ENCODE results near the gene IMP4.

IMP4 gene

DNA sequence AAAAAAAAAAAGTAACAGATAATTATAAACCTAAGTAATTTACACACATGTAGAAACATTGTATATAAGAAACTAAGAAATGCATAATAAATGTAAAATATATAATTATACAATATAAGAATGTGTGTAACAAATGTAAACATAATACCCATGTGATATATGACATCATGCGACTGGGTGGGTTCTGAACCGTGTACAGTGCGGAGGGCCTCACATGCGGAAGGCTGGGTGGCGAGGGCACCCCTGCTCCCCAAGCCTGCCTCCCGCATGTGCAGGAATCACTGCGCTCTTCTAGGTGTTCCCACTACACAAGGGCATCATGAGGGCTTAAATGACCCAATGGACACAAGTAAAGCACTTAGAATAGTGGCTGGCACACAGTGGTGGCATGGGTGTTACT is 15.2 kb downstream of the IMP4 start:
- H3K4me1 ChIP-seq (ENCODE audit: control insufficient read depth, insufficient read depth, low read length): peaks cover 3% of the 10 kb centered on the region; the same call in 1 of the 2 replicates
- H3K9me3 ChIP-seq (ENCODE audit: control insufficient read depth, insufficient read depth, low read depth, low read length): no peaks in the 10 kb centered on the region
- ChIA-PET CTCF (no interaction called here), POLR2A (no interaction called here)
- H3K27ac ChIP-seq (ENCODE audit: extremely low read depth, low read depth, low read length): no peak overlapping the region
- H3K36me3 ChIP-seq (ENCODE audit: control insufficient read depth in 2 of 2, insufficient read depth in 1 of 2, low read length in 2 of 2): peaks cover 0 to 14% of the 10 kb centered on the region in 2 experiments; a peak in 2 of 3 replicates
- H3K4me3 ChIP-seq (ENCODE audit: low read depth, low read length): no peak overlapping the region
- no peak for TF ChIP-seq ZNF639 (tag by site-specific recombination; IDR thresholded peaks at IDR 0.05)
- TF ChIP-seq ZBTB21 (tag by site-specific recombination; IDR thresholded peaks at IDR 0.05): no peak
- no peak for TF ChIP-seq GLIS2 (tag by site-specific recombination; IDR thresholded peaks at IDR 0.05)
- no peak for TF ChIP-seq PRDM2 (tag by site-specific recombination; IDR thresholded peaks at IDR 0.05; ENCODE audit: borderline replicate concordance)
- TF ChIP-seq ZNF26 (tag by site-specific recombination; IDR thresholded peaks at IDR 0.05): no peak
- no peak for TF ChIP-seq ZNF341 (tag by site-specific recombination; IDR thresholded peaks at IDR 0.05; ENCODE audit: low read depth)
- no peak for TF ChIP-seq MYNN (tag by site-specific recombination; IDR thresholded peaks at IDR 0.05; ENCODE audit: borderline replicate concordance)
- TF ChIP-seq ZEB2 (tag by site-specific recombination; IDR thresholded peaks at IDR 0.05): no peak

- no peak for TF ChIP-seq ZNF792 (tag by site-specific recombination; IDR thresholded peaks at IDR 0.05)
- no peak for TF ChIP-seq ZNF18 (tag by site-specific recombination; IDR thresholded peaks at IDR 0.05)
- TF ChIP-seq, protein P1, sequence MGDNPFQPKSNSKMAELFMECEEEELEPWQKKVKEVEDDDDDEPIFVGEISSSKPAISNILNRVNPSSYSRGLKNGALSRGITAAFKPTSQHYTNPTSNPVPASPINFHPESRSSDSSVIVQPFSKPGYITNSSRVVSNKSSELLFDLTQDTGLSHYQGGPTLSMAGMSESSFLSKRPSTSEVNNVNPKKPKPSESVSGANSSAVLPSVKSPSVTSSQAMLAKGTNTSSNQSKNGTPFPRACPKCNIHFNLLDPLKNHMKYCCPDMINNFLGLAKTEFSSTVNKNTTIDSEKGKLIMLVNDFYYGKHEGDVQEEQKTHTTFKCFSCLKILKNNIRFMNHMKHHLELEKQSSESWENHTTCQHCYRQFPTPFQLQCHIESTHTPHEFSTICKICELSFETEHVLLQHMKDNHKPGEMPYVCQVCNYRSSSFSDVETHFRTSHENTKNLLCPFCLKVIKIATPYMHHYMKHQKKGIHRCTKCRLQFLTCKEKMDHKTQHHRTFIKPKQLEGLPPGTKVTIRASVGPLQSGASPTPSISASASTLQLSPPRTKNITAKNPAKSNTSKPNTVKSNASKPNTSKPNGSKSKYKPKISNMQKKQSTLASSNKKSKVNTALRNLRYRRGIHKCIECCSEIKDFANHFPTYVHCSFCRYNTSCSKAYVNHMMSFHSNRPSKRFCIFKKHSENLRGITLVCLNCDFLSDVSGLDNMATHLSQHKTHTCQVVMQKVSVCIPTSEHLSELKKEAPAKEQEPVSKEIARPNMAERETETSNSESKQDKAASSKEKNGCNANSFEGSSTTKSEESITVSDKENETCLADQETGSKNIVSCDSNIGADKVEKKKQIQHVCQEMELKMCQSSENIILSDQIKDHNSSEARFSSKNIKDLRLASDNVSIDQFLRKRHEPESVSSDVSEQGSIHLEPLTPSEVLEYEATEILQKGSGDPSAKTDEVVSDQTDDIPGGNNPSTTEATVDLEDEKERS (tag by site-specific recombination; IDR thresholded peaks at IDR 0.05): no peak
- no peak for TF ChIP-seq ZNF513 (tag by site-specific recombination; IDR thresholded peaks at IDR 0.05)
- no peak for TF ChIP-seq ZNF521 (tag by site-specific recombination; IDR thresholded peaks at IDR 0.05)
- no peak for TF ChIP-seq ZNF175 (tag by site-specific recombination; IDR thresholded peaks at IDR 0.05)
- Histone ChIP-seq H3K27ac (ENCODE audit: extremely low read depth, low read depth, low read length) (no peak overlapping the region), H3K9me3 (ENCODE audit: control insufficient read depth, insufficient read depth, low read depth, low read length) (no peaks in the 10 kb centered on the region), H3K4me3 (ENCODE audit: low read depth, low read length) (no peak overlapping the region), H3K36me3 (ENCODE audit: control insufficient read depth in 2 of 2, insufficient read depth in 1 of 2, low read length in 2 of 2) (peaks cover 0 to 14% of the 10 kb centered on the region in 2 experiments; a peak in 2 of 3 replicates), H3K4me1 (ENCODE audit: control insufficient read depth, insufficient read depth, low read length) (peaks cover 3% of the 10 kb centered on the region; the same call in 1 of the 2 replicates)
- ChIA-PET POLR2A (no interaction called here), CTCF (no interaction called here)
Measured at GRCh38 chr2:130358420-130359350, 16.0 kb downstream of the IMP4 start.
